Measurements from ENCODE around the gene CACHD1.

The CACHD1 gene

DNA sequence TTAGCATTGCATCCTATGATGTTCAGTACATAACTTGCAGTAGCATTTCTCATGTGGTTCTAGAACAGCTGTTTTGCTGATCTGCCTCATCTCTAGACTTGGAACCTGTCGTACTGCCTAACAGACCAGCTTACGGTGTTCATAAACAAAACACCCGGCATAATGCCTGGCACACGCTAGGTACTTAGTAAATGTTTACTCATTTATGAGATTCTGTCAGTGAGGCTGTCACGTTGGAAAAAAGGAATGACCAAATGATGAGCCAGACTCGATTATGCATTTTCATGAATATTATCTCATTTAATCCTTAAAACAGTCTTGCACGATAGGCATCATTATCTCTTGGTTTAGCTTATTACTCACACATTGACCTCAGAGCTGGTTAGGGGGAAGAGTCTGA lies 46.4 kb downstream of the CACHD1 start:
- H3K36me3 Mint-ChIP-seq (ENCODE audit: low read depth) = no peaks in the 10 kb centered on the region
- peaks cover 5% of the 10 kb centered on the region for H3K4me1 Mint-ChIP-seq
- no peaks in the 10 kb centered on the region for H3K27me3 Mint-ChIP-seq
- ATAC-seq (no peak), DNase-seq (no peak)
- H3K9me3 Mint-ChIP-seq = no peaks in the 10 kb centered on the region
- no peak overlapping the region for H3K4me3 Mint-ChIP-seq
- no peak overlapping the region for H3K27ac Mint-ChIP-seq

- H3K4me1 Mint-ChIP-seq = peaks cover 5% of the 10 kb centered on the region
- H3K36me3 Mint-ChIP-seq (ENCODE audit: low read depth) = no peaks in the 10 kb centered on the region
- H3K27ac Mint-ChIP-seq = no peak overlapping the region
- no peaks in the 10 kb centered on the region for H3K9me3 Mint-ChIP-seq
- H3K4me3 Mint-ChIP-seq = no peak overlapping the region
- no peaks in the 10 kb centered on the region for H3K27me3 Mint-ChIP-seq
- DNase-seq (no peak), ATAC-seq (no peak)
These were observed 47.1 kb downstream of the CACHD1 start for GRCh38 chr1:64516803-64517568.

DNA sequence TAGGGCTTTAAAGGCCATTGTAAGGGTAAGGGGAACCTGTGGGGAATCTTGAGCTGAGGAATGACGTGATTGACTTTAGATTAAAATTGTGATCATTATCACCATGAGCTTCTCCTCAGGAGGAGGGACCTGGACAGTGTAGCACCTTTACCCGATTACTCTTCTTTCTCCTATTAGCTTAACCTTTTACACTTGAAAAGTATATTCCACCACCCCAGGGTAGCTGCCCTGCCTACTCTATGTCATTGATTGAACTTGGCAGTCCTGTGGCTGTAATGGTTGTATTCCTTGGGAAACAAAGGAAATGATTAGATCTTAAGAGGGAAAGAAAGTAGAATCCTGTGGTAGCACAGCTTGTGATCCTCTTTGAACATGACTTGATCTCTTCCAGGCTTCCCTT lies 47.7 kb downstream of the CACHD1 start:
- no peak overlapping the region for H3K27ac Mint-ChIP-seq
- H3K27me3 Mint-ChIP-seq = peaks cover under 1% of the 10 kb centered on the region
- H3K9me3 Mint-ChIP-seq = no peaks in the 10 kb centered on the region
- peaks cover 5% of the 10 kb centered on the region for H3K4me1 Mint-ChIP-seq
- no peak for DNase-seq
- no peaks in the 10 kb centered on the region for H3K36me3 Mint-ChIP-seq (ENCODE audit: low read depth)
- no peak overlapping the region for H3K4me3 Mint-ChIP-seq
- no peak for ATAC-seq

DNA sequence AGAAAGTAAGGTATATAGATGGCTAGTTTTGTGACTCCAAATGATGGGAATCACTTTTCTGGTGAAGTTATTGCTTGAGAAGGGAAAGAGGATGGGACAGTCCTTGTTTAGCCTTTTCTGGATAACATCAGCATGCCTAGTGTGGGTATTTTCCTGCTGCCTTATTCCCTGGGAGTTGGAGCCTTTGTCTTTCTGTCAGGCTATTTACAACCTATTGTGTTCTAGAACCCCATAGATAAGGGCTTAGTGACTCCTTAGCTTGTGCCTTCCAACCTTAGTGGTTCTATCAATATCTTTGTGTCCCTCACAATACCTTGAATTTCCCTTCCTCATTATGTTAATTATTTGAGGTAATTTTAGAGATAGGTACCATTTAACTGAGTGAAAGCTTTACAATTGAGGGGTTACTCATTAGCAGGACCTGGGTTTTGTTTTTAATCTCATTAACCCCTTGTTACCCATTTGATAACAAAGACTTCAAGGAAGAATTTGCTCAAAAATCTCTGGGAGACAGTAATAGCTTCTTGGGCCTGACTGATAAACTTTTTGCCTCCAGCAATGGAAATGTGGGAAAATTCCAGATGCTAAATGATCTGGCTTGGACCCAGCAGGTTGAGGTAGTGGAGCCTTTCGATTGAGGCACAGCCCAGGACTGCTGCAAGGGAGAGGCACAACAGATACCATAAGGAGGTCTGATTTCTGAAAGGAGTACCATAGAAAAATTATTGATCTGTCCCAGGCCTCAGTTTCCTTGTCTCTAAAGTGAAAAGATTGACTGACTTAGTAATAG lies 49.0 kb downstream of the CACHD1 start:
- Mint-ChIP-seq H3K4me1 (no peaks in the 10 kb centered on the region), H3K4me3 (no peak overlapping the region), H3K9me3 (no peaks in the 10 kb centered on the region), H3K27ac (no peak overlapping the region), H3K36me3 (ENCODE audit: low read depth) (no peaks in the 10 kb centered on the region), H3K27me3 (peaks cover 2% of the 10 kb centered on the region)
- ATAC-seq (no peak), DNase-seq (no peak)

- Mint-ChIP-seq H3K9me3 (no peaks in the 10 kb centered on the region), H3K36me3 (ENCODE audit: low read depth) (no peaks in the 10 kb centered on the region), H3K4me1 (no peaks in the 10 kb centered on the region), H3K27me3 (peaks cover 2% of the 10 kb centered on the region), H3K27ac (no peak overlapping the region), H3K4me3 (no peak overlapping the region)
- ATAC-seq = no peak
- no peak for DNase-seq
These were observed 50.0 kb downstream of the CACHD1 start for GRCh38 chr1:64519901-64520300.

GRCh38 chr1:64522740-64523139 lies 52.8 kb downstream of the CACHD1 start:
- no peaks in the 10 kb centered on the region for H3K9me3 Mint-ChIP-seq
- H3K27ac Mint-ChIP-seq = no peak overlapping the region
- no peak for DNase-seq
- peaks cover 8% of the 10 kb centered on the region for H3K4me1 Mint-ChIP-seq
- no peaks in the 10 kb centered on the region for H3K36me3 Mint-ChIP-seq (ENCODE audit: low read depth)
- H3K27me3 Mint-ChIP-seq = peaks cover 2% of the 10 kb centered on the region
- no peak for ATAC-seq
- no peak overlapping the region for H3K4me3 Mint-ChIP-seq

DNA sequence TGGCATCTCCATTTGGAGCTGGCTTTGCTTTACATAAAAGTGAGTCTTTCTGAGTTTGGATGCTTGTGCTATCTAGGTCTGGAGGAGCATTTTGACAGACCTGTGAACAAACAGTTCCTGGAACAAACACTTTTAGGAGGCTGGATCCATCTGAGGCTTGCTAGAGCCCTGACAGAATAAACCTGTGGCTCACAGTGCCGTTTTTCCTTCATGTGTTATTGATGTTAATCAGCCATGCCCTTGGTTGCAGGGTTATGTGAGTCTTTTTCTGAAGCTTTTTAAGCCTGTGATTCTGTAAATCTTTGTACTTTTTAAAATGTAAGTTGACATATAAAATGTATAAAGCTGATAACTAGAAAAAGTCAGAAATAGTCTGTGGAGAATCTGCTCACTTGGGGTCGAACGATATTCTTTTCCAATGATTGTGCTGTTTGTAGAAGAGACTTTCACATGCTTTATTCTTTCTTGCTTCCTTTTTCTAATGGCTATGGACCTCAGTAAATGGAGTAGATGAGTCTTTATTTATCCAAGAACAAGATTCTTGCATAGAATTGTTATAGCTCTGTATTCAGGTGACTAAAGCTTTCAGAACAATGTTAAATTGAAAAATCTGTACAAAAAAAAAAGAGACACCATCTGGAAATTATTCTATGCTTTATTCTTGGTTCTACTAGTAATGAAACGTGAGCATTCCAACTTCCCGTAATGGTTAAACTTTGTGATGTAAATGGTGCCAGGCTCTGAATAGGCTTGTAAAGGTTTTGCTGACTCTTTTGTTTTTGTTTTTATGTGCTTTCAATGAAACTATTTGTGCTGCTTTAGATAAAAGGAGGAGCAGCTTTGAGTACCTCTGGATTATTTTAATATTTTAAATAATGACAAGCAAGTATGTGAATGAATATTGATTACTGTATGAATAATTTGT lies 53.7 kb downstream of the CACHD1 start:
- ATAC-seq (no peak), DNase-seq (no peak)
- Mint-ChIP-seq H3K27ac (no peak overlapping the region), H3K4me1 (peaks cover 8% of the 10 kb centered on the region), H3K36me3 (ENCODE audit: low read depth) (no peaks in the 10 kb centered on the region), H3K9me3 (no peaks in the 10 kb centered on the region), H3K27me3 (peaks cover 2% of the 10 kb centered on the region), H3K4me3 (no peak overlapping the region)

- no peaks in the 10 kb centered on the region for H3K36me3 Mint-ChIP-seq (ENCODE audit: low read depth)
- H3K27me3 Mint-ChIP-seq = peaks cover 2% of the 10 kb centered on the region
- H3K27ac Mint-ChIP-seq = no peak overlapping the region
- H3K9me3 Mint-ChIP-seq = no peaks in the 10 kb centered on the region
- no peak overlapping the region for H3K4me3 Mint-ChIP-seq
- no peak for ATAC-seq
- H3K4me1 Mint-ChIP-seq = peaks cover 8% of the 10 kb centered on the region
- DNase-seq = no peak
These were observed 54.7 kb downstream of the CACHD1 start for GRCh38 chr1:64524614-64525013.

- H3K27me3 Mint-ChIP-seq = peaks cover 2% of the 10 kb centered on the region
- no peak overlapping the region for H3K4me3 Mint-ChIP-seq
- DNase-seq = no peak
- no peak overlapping the region for H3K27ac Mint-ChIP-seq
- ATAC-seq = no peak
- H3K36me3 Mint-ChIP-seq (ENCODE audit: low read depth) = no peaks in the 10 kb centered on the region
- peaks cover 8% of the 10 kb centered on the region for H3K4me1 Mint-ChIP-seq
- no peaks in the 10 kb centered on the region for H3K9me3 Mint-ChIP-seq
These were observed 55.3 kb downstream of the CACHD1 start for GRCh38 chr1:64525116-64525686.

GRCh38 chr1:64526312-64526711 lies 56.4 kb downstream of the CACHD1 start:
- Mint-ChIP-seq H3K36me3 (ENCODE audit: low read depth) (no peaks in the 10 kb centered on the region), H3K27me3 (peaks cover 2% of the 10 kb centered on the region), H3K27ac (no peak overlapping the region), H3K4me3 (no peak overlapping the region), H3K9me3 (no peaks in the 10 kb centered on the region), H3K4me1 (peaks cover 8% of the 10 kb centered on the region)
- no peak for DNase-seq
- no peak for ATAC-seq

DNA sequence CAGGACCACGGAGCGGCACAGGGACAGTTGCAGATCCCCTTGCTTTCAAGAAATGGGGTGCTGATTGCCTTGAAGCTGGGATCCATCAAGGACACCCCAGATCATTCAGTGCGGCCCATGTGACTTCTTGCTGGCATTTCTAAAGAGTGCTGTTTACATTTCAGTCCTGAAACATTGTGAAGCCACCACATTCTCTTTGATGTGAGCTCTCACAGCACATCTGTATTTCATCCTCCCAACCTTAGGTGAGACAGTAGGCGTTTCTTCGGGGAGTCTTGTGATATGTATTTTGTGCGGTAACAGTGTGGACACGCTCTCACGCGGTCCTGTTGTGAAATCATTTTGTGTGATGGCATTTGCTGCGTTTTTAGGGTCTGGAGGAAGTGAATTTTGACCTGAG lies 57.2 kb downstream of the CACHD1 start:
- H3K27ac Mint-ChIP-seq = no peak overlapping the region

GRCh38 chr1:64527786-64528185 lies 57.9 kb downstream of the CACHD1 start:
- peaks cover 8% of the 10 kb centered on the region for H3K4me1 Mint-ChIP-seq
- H3K27me3 Mint-ChIP-seq = no peaks in the 10 kb centered on the region
- no peak overlapping the region for H3K27ac Mint-ChIP-seq
- no peaks in the 10 kb centered on the region for H3K36me3 Mint-ChIP-seq (ENCODE audit: low read depth)
- H3K9me3 Mint-ChIP-seq = peaks cover 3% of the 10 kb centered on the region
- no peak overlapping the region for H3K4me3 Mint-ChIP-seq
- no peak for DNase-seq
- no peak for ATAC-seq

More for the DNA sequence above, 57.2 kb downstream of the CACHD1 start:
- peaks cover 8% of the 10 kb centered on the region for H3K4me1 Mint-ChIP-seq
- ATAC-seq (peak; percentile 61), DNase-seq (no peak)
- H3K36me3 Mint-ChIP-seq (ENCODE audit: low read depth) = no peaks in the 10 kb centered on the region
- H3K27me3 Mint-ChIP-seq = peaks cover 2% of the 10 kb centered on the region
- no peaks in the 10 kb centered on the region for H3K9me3 Mint-ChIP-seq
- H3K4me3 Mint-ChIP-seq = no peak overlapping the region

DNA sequence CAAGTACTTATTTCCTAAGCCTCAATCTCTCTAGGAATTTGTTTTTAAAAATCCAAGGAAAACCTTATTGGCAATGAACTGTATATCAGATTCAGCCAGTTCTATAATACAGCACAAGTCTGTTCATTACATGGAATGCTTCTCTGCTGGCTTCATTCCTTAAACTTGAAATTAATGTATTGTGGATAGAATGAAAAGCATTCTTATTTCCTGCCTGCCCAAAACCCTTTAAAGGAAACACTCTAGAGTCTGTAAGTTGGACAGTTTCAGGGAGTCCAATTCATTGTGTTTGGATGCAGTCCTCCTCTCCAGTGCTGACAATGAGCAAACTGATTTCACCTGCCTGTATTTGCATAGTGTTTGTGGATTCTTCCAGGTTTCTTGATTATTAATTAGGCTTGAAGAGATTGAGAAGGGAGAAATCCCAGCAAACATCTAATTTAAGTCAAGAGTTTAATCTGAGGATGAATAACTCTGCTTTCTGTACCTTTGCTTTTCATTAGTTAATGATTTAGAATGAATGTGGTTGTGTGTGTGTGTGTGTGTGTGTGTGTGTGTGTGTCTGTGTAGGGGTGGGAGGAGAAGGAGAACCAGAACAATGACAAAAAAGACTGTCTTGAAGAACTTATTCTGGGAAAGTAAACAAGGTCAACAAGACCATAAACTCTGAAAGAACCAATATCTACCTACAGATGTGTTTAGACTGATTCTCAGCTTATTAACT lies 61.2 kb downstream of the CACHD1 start:
- DNase-seq (no peak), ATAC-seq (no peak)
- Mint-ChIP-seq H3K27ac (no peak overlapping the region), H3K36me3 (ENCODE audit: low read depth) (no peaks in the 10 kb centered on the region), H3K9me3 (peaks cover 4% of the 10 kb centered on the region), H3K4me3 (no peak overlapping the region), H3K27me3 (no peaks in the 10 kb centered on the region), H3K4me1 (peaks cover 8% of the 10 kb centered on the region)

GRCh38 chr1:64532646-64533045 lies 62.7 kb downstream of the CACHD1 start:
- H3K36me3 Mint-ChIP-seq (ENCODE audit: low read depth) = no peaks in the 10 kb centered on the region
- peaks cover 4% of the 10 kb centered on the region for H3K9me3 Mint-ChIP-seq
- peaks cover 3% of the 10 kb centered on the region for H3K4me1 Mint-ChIP-seq
- H3K4me3 Mint-ChIP-seq = no peak overlapping the region
- ATAC-seq (no peak), DNase-seq (no peak)
- no peaks in the 10 kb centered on the region for H3K27me3 Mint-ChIP-seq
- no peak overlapping the region for H3K27ac Mint-ChIP-seq

All from activated naive CD8-positive, alpha-beta T cell treated with anti-CD3 and anti-CD28 coated beads, Interleukin-2, amount 50 U/mL, for 24 hours (primary cell).